ENCODE results near the gene ARMC7. TPM values are rescaled to one million over a fixed set of nuclear protein-coding genes. Genes with fewer than 3 reads are reported as not detected.

Gene ARMC7
- total and polyA plus RNA-seq, 2 of the 13 experiments (the other 11 are each of a cell fraction or from before 2014, with no cell fraction given), result 3.9 to 4.2 TPM

DNA sequence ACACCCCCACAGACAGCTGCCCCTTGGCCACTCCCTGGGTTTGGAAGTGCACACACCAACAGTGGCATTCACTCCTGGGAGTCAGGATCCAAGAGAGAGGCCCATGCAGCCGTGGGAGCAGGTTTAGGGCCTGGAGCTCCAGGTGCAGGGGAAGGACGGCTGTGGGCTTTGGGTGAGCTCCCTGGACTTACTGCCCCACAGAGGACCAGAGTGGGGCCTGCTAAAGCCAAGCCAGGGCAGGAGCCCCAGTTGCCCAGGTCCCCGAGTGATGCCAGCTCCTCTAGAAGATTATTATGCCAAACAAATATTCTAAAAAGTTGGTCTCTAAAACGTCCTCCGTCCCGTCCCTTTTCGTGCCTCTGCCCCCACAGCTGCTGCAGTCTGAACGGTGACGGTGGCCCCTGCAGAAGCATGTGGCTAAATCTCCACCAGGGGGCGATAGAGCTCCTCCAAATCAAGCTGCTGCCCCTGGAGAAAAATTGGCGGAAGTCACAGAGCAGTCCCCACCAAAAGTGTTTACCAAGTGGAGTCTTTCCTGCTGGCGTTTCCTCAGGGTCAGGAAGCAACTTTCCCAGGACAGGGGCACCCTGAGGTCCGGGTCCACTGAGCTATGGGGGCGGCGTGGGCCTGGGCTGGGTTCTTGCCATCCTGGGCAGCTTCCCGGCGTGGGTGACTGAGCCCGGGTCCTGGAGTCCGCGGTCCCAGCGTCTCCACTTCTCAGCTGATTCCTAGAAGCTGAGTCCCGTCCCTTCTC lies 4.2 kb downstream of the ARMC7 start (continued):
- no peak for TF ChIP-seq ZBTB39 (CRISPR knock-in tag; IDR thresholded peaks at IDR 0.05)
- TF ChIP-seq RFX3 (CRISPR knock-in tag; IDR thresholded peaks at IDR 0.05), result no peak
- TF ChIP-seq NCOR1 (IDR thresholded peaks at IDR 0.05; ENCODE audit: borderline replicate concordance, low read length), result no peak
- no peak for TF ChIP-seq ATF1 (CRISPR knock-in tag; IDR thresholded peaks at IDR 0.05)
- no peak for TF ChIP-seq FOSL1 (CRISPR knock-in tag; IDR thresholded peaks at IDR 0.05; ENCODE audit: borderline replicate concordance)
- peak; percentile 45; the same call in 1 of the 2 replicates for TF ChIP-seq MIER2 (CRISPR knock-in tag; IDR thresholded peaks at IDR 0.05)
- TF ChIP-seq ZNF160 (CRISPR knock-in tag; IDR thresholded peaks at IDR 0.05), result no peak
- TF ChIP-seq CEBPB (IDR thresholded peaks at IDR 0.05; ENCODE audit: borderline replicate concordance, low read depth, low read length), result no peak
- TF ChIP-seq ZSCAN20 (CRISPR knock-in tag; IDR thresholded peaks at IDR 0.05; ENCODE audit: borderline replicate concordance), result no peak
- no peak for TF ChIP-seq ZNF296 (CRISPR knock-in tag; conservative IDR thresholded peaks at IDR 0.05)
- TF ChIP-seq ZKSCAN1 (IDR thresholded peaks at IDR 0.05; ENCODE audit: low read length), result no peak
- no peak; the same call in 1 of the 2 replicates for TF ChIP-seq SIN3B (IDR thresholded peaks at IDR 0.05; ENCODE audit: low read length)
- peak; percentile 63 for TF ChIP-seq FOXO1 (CRISPR knock-in tag; IDR thresholded peaks at IDR 0.05)
- peak; percentile 91; the same call in 1 of the 2 replicates for TF ChIP-seq ELF3 (CRISPR knock-in tag; IDR thresholded peaks at IDR 0.05)
- TF ChIP-seq ZNF547 (CRISPR knock-in tag; IDR thresholded peaks at IDR 0.05), result no peak
- no peak for TF ChIP-seq BCL6 (CRISPR knock-in tag; IDR thresholded peaks at IDR 0.05)
- TF ChIP-seq ZFP90 (CRISPR knock-in tag; IDR thresholded peaks at IDR 0.05; ENCODE audit: borderline replicate concordance), result no peak
- no peak for TF ChIP-seq ZNF180 (CRISPR knock-in tag; IDR thresholded peaks at IDR 0.05; ENCODE audit: borderline replicate concordance, low read depth)
- TF ChIP-seq SIN3A (IDR thresholded peaks at IDR 0.05; ENCODE audit: borderline replicate concordance, low read depth, low read length), result 0 out of 2 replicates have a peak, but pooled peaks have one; percentile 48
- TF ChIP-seq GZF1 (CRISPR knock-in tag; IDR thresholded peaks at IDR 0.05), result no peak
- TF ChIP-seq ARNTL (CRISPR knock-in tag; IDR thresholded peaks at IDR 0.05), result peak; percentile 44; the same call in 1 of the 2 replicates
- TF ChIP-seq GATAD2A (CRISPR knock-in tag; IDR thresholded peaks at IDR 0.05), result peak; percentile 75
- no peak for TF ChIP-seq MBD4 (IDR thresholded peaks at IDR 0.05; ENCODE audit: borderline replicate concordance, low read length)
- TF ChIP-seq CHD4 (IDR thresholded peaks at IDR 0.05; ENCODE audit: borderline replicate concordance, low read length), result no peak
- TF ChIP-seq HNRNPH1 (optimal IDR thresholded peaks at IDR 0.05; ENCODE audit: low read depth, low read length), result no peak
- TF ChIP-seq THAP11 (CRISPR knock-in tag; IDR thresholded peaks at IDR 0.05), result peak; percentile 60
- no peak for TF ChIP-seq ZBTB3 (CRISPR knock-in tag; IDR thresholded peaks at IDR 0.05; ENCODE audit: borderline replicate concordance, low read depth)
- TF ChIP-seq, protein P1, sequence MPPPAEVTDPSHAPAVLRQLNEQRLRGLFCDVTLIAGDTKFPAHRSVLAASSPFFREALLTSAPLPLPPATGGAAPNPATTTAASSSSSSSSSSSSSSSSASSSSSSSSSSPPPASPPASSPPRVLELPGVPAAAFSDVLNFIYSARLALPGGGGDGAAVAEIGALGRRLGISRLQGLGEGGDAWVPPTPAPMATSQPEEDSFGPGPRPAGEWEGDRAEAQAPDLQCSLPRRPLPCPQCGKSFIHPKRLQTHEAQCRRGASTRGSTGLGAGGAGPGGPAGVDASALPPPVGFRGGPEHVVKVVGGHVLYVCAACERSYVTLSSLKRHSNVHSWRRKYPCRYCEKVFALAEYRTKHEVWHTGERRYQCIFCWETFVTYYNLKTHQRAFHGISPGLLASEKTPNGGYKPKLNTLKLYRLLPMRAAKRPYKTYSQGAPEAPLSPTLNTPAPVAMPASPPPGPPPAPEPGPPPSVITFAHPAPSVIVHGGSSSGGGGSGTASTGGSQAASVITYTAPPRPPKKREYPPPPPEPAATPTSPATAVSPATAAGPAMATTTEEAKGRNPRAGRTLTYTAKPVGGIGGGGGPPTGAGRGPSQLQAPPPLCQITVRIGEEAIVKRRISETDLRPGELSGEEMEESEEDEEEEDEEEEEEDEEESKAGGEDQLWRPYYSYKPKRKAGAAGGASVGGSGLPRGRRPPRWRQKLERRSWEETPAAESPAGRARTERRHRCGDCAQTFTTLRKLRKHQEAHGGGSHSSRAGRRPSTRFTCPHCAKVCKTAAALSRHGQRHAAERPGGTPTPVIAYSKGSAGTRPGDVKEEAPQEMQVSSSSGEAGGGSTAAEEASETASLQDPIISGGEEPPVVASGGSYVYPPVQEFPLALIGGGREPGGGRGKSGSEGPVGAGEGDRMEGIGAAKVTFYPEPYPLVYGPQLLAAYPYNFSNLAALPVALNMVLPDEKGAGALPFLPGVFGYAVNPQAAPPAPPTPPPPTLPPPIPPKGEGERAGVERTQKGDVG (CRISPR knock-in tag; IDR thresholded peaks at IDR 0.05; ENCODE audit: borderline replicate concordance), result no peak
- TF ChIP-seq HCFC1 (IDR thresholded peaks at IDR 0.05; ENCODE audit: low read depth, low read length), result no peak
